ENCODE results near the gene GPR108. TPM values are rescaled to one million over a fixed set of nuclear protein-coding genes. Genes with fewer than 3 reads are reported as not detected.

Gene GPR108
- total and polyA plus RNA-seq, 4 donors = 17.2 to 34.2 (median 30.5) TPM

GRCh38 chr19:6693681-6694080 lies 43.7 kb downstream of the GPR108 start:
- 72% methylated on average over 7 of the region's 7 CpGs for WGBS

GRCh38 chr19:6693056-6693471 lies 44.3 kb downstream of the GPR108 start:
- no peak overlapping the region for H3K27ac ChIP-seq (ENCODE audit: low read depth in 1 of 2, low read length in 2 of 2)
- DNase-seq (ENCODE audit: low spot score) = no peak
- 86% methylated on average over 13 of the region's 13 CpGs for WGBS
- no peak overlapping the region for H3K4me3 ChIP-seq (ENCODE audit: low read depth in 1 of 3, low read length in 3 of 3)
- H3K9ac ChIP-seq (ENCODE audit: low read depth in 1 of 2, low read length in 2 of 2) = no peak overlapping the region
- no peaks in the 10 kb centered on the region for H3K27me3 ChIP-seq (ENCODE audit: control insufficient read depth in 4 of 4, insufficient read depth in 4 of 4, low read length in 3 of 4)
- peaks cover 0 to 23% (median 6%) of the 10 kb centered on the region in 4 donors for H3K4me1 ChIP-seq (ENCODE audit: control insufficient read depth in 4 of 4, insufficient read depth in 4 of 4, low read length in 3 of 4)
- H3K9me3 ChIP-seq (ENCODE audit: control insufficient read depth in 4 of 4, low read length in 3 of 4) = no peaks in the 10 kb centered on the region
- peaks cover 31 to 72% (median 64%) of the 10 kb centered on the region in 4 donors for H3K36me3 ChIP-seq (ENCODE audit: control insufficient read depth in 4 of 4, insufficient read depth in 3 of 4, low read depth in 1 of 4, low read length in 3 of 4)
- TF ChIP-seq RAD21 (IDR thresholded peaks at IDR 0.05) (no peak), JUND (IDR thresholded peaks at IDR 0.05) (no peak), SP1 (IDR thresholded peaks at IDR 0.05) (no peak), EGR1 (IDR thresholded peaks at IDR 0.05; ENCODE audit: low read depth in 2 of 2) (no peak), GABPA (IDR thresholded peaks at IDR 0.05 in 1 of 2, conservative IDR thresholded peaks at IDR 0.05 in 1 of 2) (no peak), YY1 (IDR thresholded peaks at IDR 0.05) (no peak), MAX (IDR thresholded peaks at IDR 0.05) (no peak), HNF4A (conservative IDR thresholded peaks at IDR 0.05) (no peak), REST (IDR thresholded peaks at IDR 0.05) (no peak), FOXA2 (IDR thresholded peaks at IDR 0.05) (no peak), RXRA (IDR thresholded peaks at IDR 0.05) (no peak), NR2F2 (IDR thresholded peaks at IDR 0.05) (no peak), FOXA1 (IDR thresholded peaks at IDR 0.05) (no peak), HNF4G (IDR thresholded peaks at IDR 0.05) (no peak), ZBTB33 (IDR thresholded peaks at IDR 0.05) (no peak), TAF1 (conservative IDR thresholded peaks at IDR 0.05) (no peak), ATF3 (IDR thresholded peaks at IDR 0.05) (no peak)

More at GRCh38 chr19:6693681-6694080, 43.7 kb downstream of the GPR108 start:
- Histone ChIP-seq H3K9ac (ENCODE audit: low read depth in 1 of 2, low read length in 2 of 2) (no peak overlapping the region), H3K4me1 (ENCODE audit: control insufficient read depth in 4 of 4, insufficient read depth in 4 of 4, low read length in 3 of 4) (peaks cover 0 to 27% (median 6%) of the 10 kb centered on the region in 4 donors), H3K36me3 (ENCODE audit: control insufficient read depth in 4 of 4, insufficient read depth in 3 of 4, low read depth in 1 of 4, low read length in 3 of 4) (peaks cover 31 to 73% (median 66%) of the 10 kb centered on the region in 4 donors), H3K4me3 (ENCODE audit: low read depth in 1 of 3, low read length in 3 of 3) (no peak overlapping the region), H3K27ac (ENCODE audit: low read depth in 1 of 2, low read length in 2 of 2) (no peak overlapping the region), H3K9me3 (ENCODE audit: control insufficient read depth in 4 of 4, low read length in 3 of 4) (no peaks in the 10 kb centered on the region), H3K27me3 (ENCODE audit: control insufficient read depth in 4 of 4, insufficient read depth in 4 of 4, low read length in 3 of 4) (no peaks in the 10 kb centered on the region)
- DNase-seq (ENCODE audit: low spot score) = no peak
- TF ChIP-seq GABPA (IDR thresholded peaks at IDR 0.05 in 1 of 2, conservative IDR thresholded peaks at IDR 0.05 in 1 of 2) (no peak), NR2F2 (IDR thresholded peaks at IDR 0.05) (no peak), REST (IDR thresholded peaks at IDR 0.05) (no peak), YY1 (IDR thresholded peaks at IDR 0.05) (no peak), HNF4A (conservative IDR thresholded peaks at IDR 0.05) (no peak), JUND (IDR thresholded peaks at IDR 0.05) (no peak)
